Stomach (tissue), 4 donors: Measurements from ENCODE around the gene CRTC2.

Source experiments
- CTCF ChIP-seq, 7 experiments: fragments of 450-650 bp in 4 of 7; fragments of 200-600 bp in 3 of 7; sonication (generic) in 3 of 7; IDR thresholded peaks; one replicate each; pipeline ENCODE4 v1.5.1; 2016 to 2019; ENCODE audit warnings: antibody characterized with exemption in 7 of 7, control low read depth in 2 of 7, mild to moderate bottlenecking in 1 of 7
- EP300 ChIP-seq: sonication (generic); formaldehyde crosslinking; IDR thresholded peaks from one replicate; pipeline ENCODE4 v1.6.1; 2017; ENCODE audit warnings: antibody characterized with exemption
- POLR2A ChIP-seq, 4 donors: fragments of 450-650 bp; IDR thresholded peaks; one replicate each; pipeline ENCODE4 v1.6.1; 2016; ENCODE audit warnings: antibody characterized with exemption in 4 of 4, control low read depth in 2 of 4, mild to moderate bottlenecking in 1 of 4, moderate library complexity in 1 of 4
- POLR2AphosphoS5 ChIP-seq, 3 donors: sonication (generic); formaldehyde crosslinking; IDR thresholded peaks; one replicate each; pipeline ENCODE4 v1.6.1; 2016; ENCODE audit warnings: antibody characterized with exemption in 3 of 3

GRCh38 chr1:153940756-153941155, 17.7 kb downstream of the CRTC2 start:
- TF ChIP-seq CTCF (IDR thresholded peaks at IDR 0.05) = no peak
- no peak for TF ChIP-seq POLR2AphosphoS5 (IDR thresholded peaks at IDR 0.05)
- TF ChIP-seq POLR2A (IDR thresholded peaks at IDR 0.05) = no peak
- no peak for TF ChIP-seq EP300
